ENCODE measurements around the gene ABTB2.

Gene ABTB2

GRCh38 chr11:34363363-34364084 lies 5.7 kb upstream of the ABTB2 start:
- in situ Hi-C loops (cut with MboI; ENCODE audit: low sequenced_read_pairs): loop anchor here (10.0 to 25.0 kb wide), 2 partner anchors 121 to 526 kb away; no protein-coding TSS in a partner anchor

- in situ Hi-C loops (cut with MboI; ENCODE audit: low sequenced_read_pairs): loop anchor here (10.0 to 25.0 kb wide), 2 partner anchors 125 to 523 kb away; no protein-coding TSS in a partner anchor
Measured at GRCh38 chr11:34360046-34360445, 2.2 kb upstream of the ABTB2 start.

- in situ Hi-C loops (cut with MboI; ENCODE audit: low sequenced_read_pairs): loop anchor here (10.0 to 25.0 kb wide), 2 partner anchors 185 to 522 kb away; no protein-coding TSS in a partner anchor
Measured at GRCh38 chr11:34359548-34359891, 1.7 kb upstream of the ABTB2 start.

GRCh38 chr11:34358728-34359547 lies 1.1 kb upstream of the ABTB2 start:
- in situ Hi-C loops (cut with MboI; ENCODE audit: low sequenced_read_pairs): loop anchor here (10.0 to 25.0 kb wide), 2 partner anchors 184 to 522 kb away; no protein-coding TSS in a partner anchor

GRCh38 chr11:34358258-34358727 lies 483 bp upstream of the ABTB2 start:
- in situ Hi-C loops (cut with MboI; ENCODE audit: low sequenced_read_pairs): loop anchor here (10.0 to 25.0 kb wide), 2 partner anchors 183 to 521 kb away; no protein-coding TSS in a partner anchor

- in situ Hi-C loops (cut with MboI; ENCODE audit: low sequenced_read_pairs): loop anchor here (10.0 to 25.0 kb wide), 2 partner anchors 182 to 520 kb away; no protein-coding TSS in a partner anchor
Measured at GRCh38 chr11:34356913-34357700, 703 bp downstream of the ABTB2 start.

GRCh38 chr11:34356576-34356912 lies 1.3 kb downstream of the ABTB2 start:
- in situ Hi-C loops (cut with MboI; ENCODE audit: low sequenced_read_pairs): loop anchor here (10.0 to 25.0 kb wide), 2 partner anchors 182 to 519 kb away; no protein-coding TSS in a partner anchor

- in situ Hi-C loops (cut with MboI; ENCODE audit: low sequenced_read_pairs): loop anchor here (10.0 to 25.0 kb wide), 2 partner anchors 181 to 519 kb away; no protein-coding TSS in a partner anchor
Measured at GRCh38 chr11:34356130-34356529, 1.7 kb downstream of the ABTB2 start.

GRCh38 chr11:34355726-34356125 lies 2.1 kb downstream of the ABTB2 start:
- in situ Hi-C loops (cut with MboI; ENCODE audit: low sequenced_read_pairs): loop anchor here (10.0 to 25.0 kb wide), 2 partner anchors 181 to 518 kb away; no protein-coding TSS in a partner anchor

- in situ Hi-C loops (cut with MboI; ENCODE audit: low sequenced_read_pairs): loop anchor here (10.0 to 25.0 kb wide), 2 partner anchors 180 to 517 kb away; no protein-coding TSS in a partner anchor
Measured at GRCh38 chr11:34354782-34355181, 3.0 kb downstream of the ABTB2 start.

- in situ Hi-C loops (cut with MboI; ENCODE audit: low sequenced_read_pairs): loop anchor here (10.0 to 25.0 kb wide), 2 partner anchors 179 to 517 kb away; no protein-coding TSS in a partner anchor
Measured at GRCh38 chr11:34353881-34354280, 3.9 kb downstream of the ABTB2 start.

- in situ Hi-C loops (cut with MboI; ENCODE audit: low sequenced_read_pairs): loop anchor here (10.0 to 25.0 kb wide), 2 partner anchors 177 to 515 kb away; no protein-coding TSS in a partner anchor
Measured at GRCh38 chr11:34351687-34352469, 5.9 kb downstream of the ABTB2 start.

- in situ Hi-C loops (cut with MboI; ENCODE audit: low sequenced_read_pairs): loop anchor here (10.0 to 25.0 kb wide), 2 partner anchors 176 to 514 kb away; no protein-coding TSS in a partner anchor
Measured at GRCh38 chr11:34351051-34351450, 6.8 kb downstream of the ABTB2 start.

GRCh38 chr11:34349882-34350281 lies 7.9 kb downstream of the ABTB2 start:
- in situ Hi-C loops (cut with MboI; ENCODE audit: low sequenced_read_pairs): loop anchor here (10.0 to 25.0 kb wide), 2 partner anchors 175 to 513 kb away; no protein-coding TSS in a partner anchor

- in situ Hi-C loops (cut with MboI; ENCODE audit: low sequenced_read_pairs): no loop called here
Measured at GRCh38 chr11:34348919-34349318, 8.9 kb downstream of the ABTB2 start.

- in situ Hi-C loops (cut with MboI; ENCODE audit: low sequenced_read_pairs): no loop called here
Measured at GRCh38 chr11:34348096-34348495, 9.7 kb downstream of the ABTB2 start.

GRCh38 chr11:34346551-34346950 lies 11.3 kb downstream of the ABTB2 start:
- in situ Hi-C loops (cut with MboI; ENCODE audit: low sequenced_read_pairs): no loop called here

- in situ Hi-C loops (cut with MboI; ENCODE audit: low sequenced_read_pairs): no loop called here
Measured at GRCh38 chr11:34345991-34346480, 11.8 kb downstream of the ABTB2 start.

GRCh38 chr11:34345540-34345876 lies 12.3 kb downstream of the ABTB2 start:
- in situ Hi-C loops (cut with MboI; ENCODE audit: low sequenced_read_pairs): no loop called here
